ENCODE results near the gene HES4.
A peak's percentile ranks its signal among the peaks of the same experiment; 100 is the strongest.
"Not testable (repeated sequence)": the region's sequence is repeated elsewhere in the genome, so short reads cannot be mapped to it uniquely, and the experiment has no call there.

HES4 gene

GRCh38 chr1:1033009-1033587 is 33.2 kb upstream of the HES4 start:
- DNase-seq = peak; percentile 95

GRCh38 chr1:1032424-1032823 is 32.5 kb upstream of the HES4 start:
- no peak for DNase-seq

GRCh38 chr1:1031659-1032235 is 31.9 kb upstream of the HES4 start:
- no peak for DNase-seq

- DNase-seq = not testable (repeated sequence)
Observed at GRCh38 chr1:1030867-1031658, 31.2 kb upstream of the HES4 start.

- DNase-seq = no peak
Observed at GRCh38 chr1:1027791-1028190, 27.9 kb upstream of the HES4 start.

- no peak for DNase-seq
Observed at GRCh38 chr1:1026599-1027413, 26.9 kb upstream of the HES4 start.

GRCh38 chr1:1025730-1026129 is 25.8 kb upstream of the HES4 start:
- no peak for DNase-seq

- no peak for DNase-seq
Observed at GRCh38 chr1:1024771-1025699, 25.1 kb upstream of the HES4 start.

GRCh38 chr1:1024149-1024770 is 24.4 kb upstream of the HES4 start:
- no peak for DNase-seq

GRCh38 chr1:1023700-1024099 is 23.8 kb upstream of the HES4 start:
- DNase-seq = no peak

- no peak for DNase-seq
Observed at GRCh38 chr1:1022302-1023009, 22.6 kb upstream of the HES4 start.

- DNase-seq = no peak
Observed at GRCh38 chr1:1021920-1022259, 22.0 kb upstream of the HES4 start.

GRCh38 chr1:1021010-1021919 is 21.4 kb upstream of the HES4 start:
- no peak for DNase-seq

GRCh38 chr1:1020415-1021009 is 20.6 kb upstream of the HES4 start:
- no peak for DNase-seq

- no peak for DNase-seq
Observed at GRCh38 chr1:1020000-1020404, 20.1 kb upstream of the HES4 start, which contains the start of gene AGRN. AGRN (plus strand) TSS chr1:1020120; CDS start chr1:1020173, 53 bp downstream.

GRCh38 chr1:1019122-1019999 is 19.5 kb upstream of the HES4 start:
- peak; percentile 90 for DNase-seq

GRCh38 chr1:1018321-1018685 is 18.4 kb upstream of the HES4 start:
- DNase-seq = not testable (repeated sequence)

Data from activated CD8-positive, alpha-beta memory T cell treated with anti-CD3 and anti-CD28 coated beads, Interleukin-2, amount 50 U/mL, for 48 hours (primary cell).